Measurements from ENCODE around the gene USH2A.

USH2A gene, protein sequence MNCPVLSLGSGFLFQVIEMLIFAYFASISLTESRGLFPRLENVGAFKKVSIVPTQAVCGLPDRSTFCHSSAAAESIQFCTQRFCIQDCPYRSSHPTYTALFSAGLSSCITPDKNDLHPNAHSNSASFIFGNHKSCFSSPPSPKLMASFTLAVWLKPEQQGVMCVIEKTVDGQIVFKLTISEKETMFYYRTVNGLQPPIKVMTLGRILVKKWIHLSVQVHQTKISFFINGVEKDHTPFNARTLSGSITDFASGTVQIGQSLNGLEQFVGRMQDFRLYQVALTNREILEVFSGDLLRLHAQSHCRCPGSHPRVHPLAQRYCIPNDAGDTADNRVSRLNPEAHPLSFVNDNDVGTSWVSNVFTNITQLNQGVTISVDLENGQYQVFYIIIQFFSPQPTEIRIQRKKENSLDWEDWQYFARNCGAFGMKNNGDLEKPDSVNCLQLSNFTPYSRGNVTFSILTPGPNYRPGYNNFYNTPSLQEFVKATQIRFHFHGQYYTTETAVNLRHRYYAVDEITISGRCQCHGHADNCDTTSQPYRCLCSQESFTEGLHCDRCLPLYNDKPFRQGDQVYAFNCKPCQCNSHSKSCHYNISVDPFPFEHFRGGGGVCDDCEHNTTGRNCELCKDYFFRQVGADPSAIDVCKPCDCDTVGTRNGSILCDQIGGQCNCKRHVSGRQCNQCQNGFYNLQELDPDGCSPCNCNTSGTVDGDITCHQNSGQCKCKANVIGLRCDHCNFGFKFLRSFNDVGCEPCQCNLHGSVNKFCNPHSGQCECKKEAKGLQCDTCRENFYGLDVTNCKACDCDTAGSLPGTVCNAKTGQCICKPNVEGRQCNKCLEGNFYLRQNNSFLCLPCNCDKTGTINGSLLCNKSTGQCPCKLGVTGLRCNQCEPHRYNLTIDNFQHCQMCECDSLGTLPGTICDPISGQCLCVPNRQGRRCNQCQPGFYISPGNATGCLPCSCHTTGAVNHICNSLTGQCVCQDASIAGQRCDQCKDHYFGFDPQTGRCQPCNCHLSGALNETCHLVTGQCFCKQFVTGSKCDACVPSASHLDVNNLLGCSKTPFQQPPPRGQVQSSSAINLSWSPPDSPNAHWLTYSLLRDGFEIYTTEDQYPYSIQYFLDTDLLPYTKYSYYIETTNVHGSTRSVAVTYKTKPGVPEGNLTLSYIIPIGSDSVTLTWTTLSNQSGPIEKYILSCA (N-terminal part only)

DNA sequence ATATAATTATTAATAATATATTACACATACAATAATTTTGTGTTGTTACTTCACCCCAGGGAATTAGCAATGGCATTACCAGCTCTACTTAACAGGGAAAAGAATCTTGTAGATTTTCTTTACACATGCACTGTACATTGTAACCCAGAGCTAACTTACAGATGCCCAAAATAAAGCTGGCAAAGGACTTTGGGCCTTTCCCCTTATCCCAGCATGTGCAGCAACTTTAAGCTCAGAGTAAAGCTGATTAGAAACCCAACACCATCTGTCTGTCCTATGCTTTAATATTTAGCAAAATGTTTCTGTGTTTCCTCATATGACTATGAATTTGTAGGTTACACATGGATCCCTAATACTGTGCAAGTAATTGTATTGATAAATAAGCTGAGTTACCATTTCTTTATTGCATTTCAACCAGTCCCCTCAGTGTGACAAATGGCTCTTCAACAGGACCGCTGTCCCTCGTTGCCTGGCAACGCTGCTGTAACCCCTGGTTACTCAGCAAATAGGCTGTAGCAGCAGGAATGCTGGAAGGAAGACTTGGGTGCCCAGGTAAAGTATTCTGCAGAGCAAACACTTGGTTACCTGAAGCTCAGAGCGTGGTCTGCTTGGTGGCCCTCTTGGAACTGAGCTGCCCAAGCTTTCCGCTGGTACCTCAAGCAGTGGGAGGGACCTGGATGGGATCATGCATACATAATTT lies at the start of gene USH2A:
USH2A (minus strand) TSS at position 628 of the 700 bp plus-strand sequence. CDS start 1,112 bp downstream, outside the sequence.
- H3K27me3 ChIP-seq (ENCODE audit: low read depth), result no peaks in the 10 kb centered on the region
- H3K36me3 ChIP-seq (replicated peaks), result no peaks in the 10 kb centered on the region
- H3K4me3 ChIP-seq, result no peak within 1 kb of the TSS
- H3K4me1 ChIP-seq, result no peaks in the 10 kb centered on the region
- no peak for DNase-seq (ENCODE audit: low spot score in 2 of 2)
- in situ Hi-C loops (cut with MboI; ENCODE audit: low sequenced_read_pairs), result no loop called here
- H3K9me3 ChIP-seq, result no peaks in the 10 kb centered on the region

- in situ Hi-C loops (cut with MboI; ENCODE audit: low sequenced_read_pairs), result no loop called here
- no peaks in the 10 kb centered on the region for H3K4me1 ChIP-seq
These were observed 43.0 kb upstream of the USH2A start for GRCh38 chr1:216466162-216466801.

DNA sequence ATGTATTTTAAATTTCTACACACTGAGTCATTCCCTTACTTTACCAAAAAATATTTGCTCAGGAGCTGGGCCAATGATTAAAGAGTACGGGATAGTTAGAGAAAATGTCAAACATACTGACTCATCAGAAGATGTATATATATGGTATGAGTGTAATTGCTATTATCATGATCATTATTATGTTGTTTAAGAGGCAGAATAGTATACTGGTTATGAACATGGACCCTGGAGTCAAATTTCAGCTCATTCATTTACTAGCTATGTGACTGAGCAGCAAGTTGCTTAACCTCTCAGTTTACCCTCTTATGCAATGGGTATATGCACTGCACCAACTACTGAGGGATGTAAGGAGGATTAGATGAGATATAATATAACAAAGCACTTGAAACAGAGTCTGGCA lies 41.2 kb upstream of the USH2A start:
- no peaks in the 10 kb centered on the region for H3K27me3 ChIP-seq (ENCODE audit: low read depth)
- in situ Hi-C loops (cut with MboI; ENCODE audit: low sequenced_read_pairs), result no loop called here
- no peaks in the 10 kb centered on the region for H3K4me1 ChIP-seq
- DNase-seq (ENCODE audit: low spot score in 2 of 2), result no peak
- H3K36me3 ChIP-seq (replicated peaks), result no peaks in the 10 kb centered on the region
- no peaks in the 10 kb centered on the region for H3K9me3 ChIP-seq
- H3K4me3 ChIP-seq, result no peak overlapping the region

More at GRCh38 chr1:216466162-216466801, 43.0 kb upstream of the USH2A start:
- no peaks in the 10 kb centered on the region for H3K36me3 ChIP-seq (replicated peaks)
- H3K4me3 ChIP-seq, result no peak overlapping the region
- DNase-seq (ENCODE audit: low spot score in 2 of 2), result no peak
- H3K27me3 ChIP-seq (ENCODE audit: low read depth), result no peaks in the 10 kb centered on the region
- no peaks in the 10 kb centered on the region for H3K9me3 ChIP-seq

DNA sequence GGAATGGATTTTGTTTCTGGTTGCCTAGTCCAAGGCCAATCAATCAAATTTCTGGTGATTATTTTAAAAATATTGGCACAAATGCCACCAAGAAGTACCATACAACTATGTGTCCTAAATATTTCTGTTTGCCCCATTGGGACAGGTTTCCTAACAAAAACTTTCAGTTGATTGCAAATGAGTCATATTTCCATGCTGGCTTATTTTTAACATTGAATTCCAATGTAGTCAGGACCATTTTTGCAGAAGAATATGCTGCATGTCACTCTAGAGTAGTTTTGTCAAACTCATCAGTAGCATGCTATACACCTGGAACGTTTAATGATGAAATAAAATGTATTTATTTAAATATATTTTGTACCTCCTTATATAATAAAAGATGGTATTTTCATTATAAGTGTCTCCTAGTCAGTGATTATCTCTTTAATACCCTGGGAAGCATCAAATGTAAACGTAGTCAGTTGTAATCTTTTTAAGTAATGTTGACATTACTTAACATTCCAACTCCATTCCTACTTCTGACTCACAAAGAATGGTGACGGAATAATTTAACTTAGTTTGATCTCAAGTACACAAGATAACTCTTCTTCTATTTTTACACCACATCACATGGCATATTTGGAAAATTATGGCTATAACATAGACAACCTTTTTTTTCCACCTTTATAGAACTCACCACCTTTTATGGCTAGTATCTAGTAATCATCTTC lies 39.0 kb upstream of the USH2A start:
- no peak for DNase-seq (ENCODE audit: low spot score in 2 of 2)
- Histone ChIP-seq H3K4me3 (no peak overlapping the region), H3K4me1 (no peaks in the 10 kb centered on the region), H3K9me3 (no peaks in the 10 kb centered on the region), H3K36me3 (replicated peaks) (no peaks in the 10 kb centered on the region), H3K27me3 (ENCODE audit: low read depth) (no peaks in the 10 kb centered on the region)
- in situ Hi-C loops (cut with MboI; ENCODE audit: low sequenced_read_pairs), result no loop called here

- no peaks in the 10 kb centered on the region for H3K27me3 ChIP-seq (ENCODE audit: low read depth)
- H3K4me1 ChIP-seq, result no peaks in the 10 kb centered on the region
- H3K9me3 ChIP-seq, result no peaks in the 10 kb centered on the region
- DNase-seq (ENCODE audit: low spot score in 2 of 2), result no peak
- in situ Hi-C loops (cut with MboI; ENCODE audit: low sequenced_read_pairs), result no loop called here
- H3K36me3 ChIP-seq (replicated peaks), result no peaks in the 10 kb centered on the region
- H3K4me3 ChIP-seq, result no peak overlapping the region
These were observed 38.2 kb upstream of the USH2A start for GRCh38 chr1:216461466-216461865.

GRCh38 chr1:216459651-216460207 lies 36.5 kb upstream of the USH2A start:
- H3K36me3 ChIP-seq (replicated peaks), result no peaks in the 10 kb centered on the region

DNA sequence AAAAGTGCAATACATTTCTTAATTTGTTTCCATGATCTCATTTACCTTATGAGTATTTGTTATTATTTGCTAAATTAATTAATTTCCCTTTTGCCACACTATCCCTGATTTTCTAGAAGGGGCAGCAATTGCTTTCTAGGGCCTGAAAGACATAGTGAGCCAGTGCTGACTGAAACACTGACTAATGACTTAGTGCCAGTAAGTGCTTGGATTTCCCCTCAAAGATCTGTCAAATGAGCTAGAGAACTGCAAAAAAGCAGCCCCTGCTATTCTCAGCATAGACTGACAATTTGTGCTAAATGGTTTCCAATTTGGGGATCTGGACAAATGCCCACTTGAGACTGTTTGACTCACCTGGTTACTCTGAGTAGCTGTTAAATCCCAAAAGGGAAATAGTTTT lies 35.6 kb upstream of the USH2A start:
- Histone ChIP-seq H3K36me3 (replicated peaks) (no peaks in the 10 kb centered on the region), H3K9me3 (no peaks in the 10 kb centered on the region), H3K27me3 (ENCODE audit: low read depth) (no peaks in the 10 kb centered on the region), H3K4me1 (no peaks in the 10 kb centered on the region), H3K4me3 (no peak overlapping the region)
- in situ Hi-C loops (cut with MboI; ENCODE audit: low sequenced_read_pairs), result no loop called here
- no peak for DNase-seq (ENCODE audit: low spot score in 2 of 2)

More at GRCh38 chr1:216459651-216460207, 36.5 kb upstream of the USH2A start:
- in situ Hi-C loops (cut with MboI; ENCODE audit: low sequenced_read_pairs), result no loop called here
- H3K4me1 ChIP-seq, result no peaks in the 10 kb centered on the region
- no peaks in the 10 kb centered on the region for H3K27me3 ChIP-seq (ENCODE audit: low read depth)
- DNase-seq (ENCODE audit: low spot score in 2 of 2), result no peak
- H3K4me3 ChIP-seq, result no peak overlapping the region
- H3K9me3 ChIP-seq, result no peaks in the 10 kb centered on the region

GRCh38 chr1:216457356-216457755 lies 34.1 kb upstream of the USH2A start:
- no peaks in the 10 kb centered on the region for H3K36me3 ChIP-seq (replicated peaks)
- DNase-seq (ENCODE audit: low spot score in 2 of 2), result no peak
- no peaks in the 10 kb centered on the region for H3K9me3 ChIP-seq
- in situ Hi-C loops (cut with MboI; ENCODE audit: low sequenced_read_pairs), result no loop called here
- H3K4me3 ChIP-seq, result no peak overlapping the region
- H3K4me1 ChIP-seq, result no peaks in the 10 kb centered on the region
- H3K27me3 ChIP-seq (ENCODE audit: low read depth), result no peaks in the 10 kb centered on the region

DNA sequence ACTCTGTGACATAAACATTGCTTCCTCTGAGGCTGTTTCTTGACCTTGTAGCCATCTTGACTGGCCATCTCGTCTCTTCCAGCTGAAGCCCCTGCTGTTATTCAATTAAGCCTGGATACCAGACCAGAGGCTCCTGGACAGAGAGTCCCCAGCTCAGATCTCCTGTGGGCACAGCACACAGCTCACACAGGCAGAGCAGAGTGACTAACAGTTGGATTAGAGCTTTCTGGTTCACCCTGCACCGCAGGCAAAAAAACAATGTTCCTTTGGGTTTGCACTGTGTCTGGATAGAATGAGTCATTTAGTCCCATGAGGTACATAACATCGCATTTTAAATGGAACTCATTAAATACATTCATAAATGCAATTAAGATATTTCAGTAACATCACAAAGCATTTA lies 33.4 kb upstream of the USH2A start:
- Histone ChIP-seq H3K27me3 (ENCODE audit: low read depth) (no peaks in the 10 kb centered on the region), H3K4me3 (no peak overlapping the region), H3K36me3 (replicated peaks) (no peaks in the 10 kb centered on the region), H3K4me1 (no peaks in the 10 kb centered on the region), H3K9me3 (no peaks in the 10 kb centered on the region)
- no peak for DNase-seq (ENCODE audit: low spot score in 2 of 2)
- in situ Hi-C loops (cut with MboI; ENCODE audit: low sequenced_read_pairs), result no loop called here

DNA sequence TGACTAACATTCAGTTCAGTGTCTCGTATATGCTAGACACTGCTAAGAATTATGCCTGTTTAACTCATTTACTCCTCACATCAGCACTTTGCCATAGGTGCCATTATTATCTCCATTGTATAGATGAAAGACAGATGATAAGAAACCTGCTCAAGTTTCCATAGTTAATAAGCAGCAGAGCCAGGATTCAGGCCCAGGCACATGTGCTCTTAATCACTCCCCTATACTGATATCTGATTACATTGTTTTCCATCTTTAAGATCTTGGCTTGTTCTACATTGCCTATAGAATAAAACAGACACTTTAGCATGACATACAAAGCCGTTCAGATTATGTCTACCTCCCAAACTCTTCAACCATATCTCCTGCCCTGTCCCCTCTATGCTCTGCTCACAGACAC lies 30.5 kb upstream of the USH2A start:
- H3K9me3 ChIP-seq, result no peaks in the 10 kb centered on the region
- no peaks in the 10 kb centered on the region for H3K27me3 ChIP-seq (ENCODE audit: low read depth)
- H3K4me1 ChIP-seq, result no peaks in the 10 kb centered on the region
- H3K36me3 ChIP-seq (replicated peaks), result no peaks in the 10 kb centered on the region
- DNase-seq (ENCODE audit: low spot score in 2 of 2), result no peak
- in situ Hi-C loops (cut with MboI; ENCODE audit: low sequenced_read_pairs), result no loop called here
- no peak overlapping the region for H3K4me3 ChIP-seq

DNA sequence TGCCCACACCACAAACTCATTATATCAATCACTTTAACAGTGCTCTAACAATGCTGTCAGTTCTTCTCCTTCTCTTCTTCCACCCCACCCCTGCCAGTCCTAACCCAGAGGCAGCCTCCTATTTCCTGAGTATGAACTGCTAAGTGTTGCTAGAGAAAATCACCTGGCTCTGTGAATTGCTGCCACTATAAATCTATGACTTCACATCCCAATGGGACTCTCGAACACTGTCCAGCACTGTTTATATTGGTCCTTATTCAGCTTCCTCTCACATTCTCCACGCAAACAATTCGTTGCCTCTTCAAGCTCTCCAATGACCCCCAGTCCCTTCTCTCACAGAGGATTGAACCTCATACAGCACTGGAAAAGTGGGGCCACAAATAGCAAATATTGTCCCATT lies 27.0 kb upstream of the USH2A start:
- in situ Hi-C loops (cut with MboI; ENCODE audit: low sequenced_read_pairs), result no loop called here
- Histone ChIP-seq H3K4me1 (no peaks in the 10 kb centered on the region), H3K36me3 (replicated peaks) (no peaks in the 10 kb centered on the region), H3K9me3 (no peaks in the 10 kb centered on the region), H3K27me3 (ENCODE audit: low read depth) (no peaks in the 10 kb centered on the region), H3K4me3 (no peak overlapping the region)
- DNase-seq (ENCODE audit: low spot score in 2 of 2), result no peak

DNA sequence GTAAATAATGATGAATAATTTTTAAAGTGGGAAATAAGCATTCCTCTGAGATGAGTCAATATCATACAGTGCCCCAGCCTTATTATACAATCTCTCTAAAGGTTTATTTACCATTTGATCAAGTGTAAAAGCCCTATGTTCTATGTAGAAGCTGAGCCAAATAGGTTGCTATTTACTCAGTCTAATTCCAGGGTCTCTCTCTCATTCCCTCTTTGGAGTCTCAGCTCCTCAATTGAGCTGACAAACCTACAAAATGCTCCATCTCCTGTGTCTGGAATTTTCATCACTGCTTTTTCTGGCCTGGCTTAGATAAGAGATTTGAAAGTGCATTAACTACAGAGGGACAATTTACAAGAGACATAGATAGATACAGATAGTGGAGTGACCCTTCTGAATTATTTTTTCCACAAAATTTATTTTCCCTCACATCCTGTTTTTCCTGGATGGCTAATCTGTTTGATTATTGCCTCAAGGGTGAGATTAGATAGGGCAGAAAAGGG lies 24.8 kb upstream of the USH2A start:
- no peaks in the 10 kb centered on the region for H3K4me1 ChIP-seq
- no peaks in the 10 kb centered on the region for H3K9me3 ChIP-seq
- DNase-seq (ENCODE audit: low spot score in 2 of 2), result no peak
- no peaks in the 10 kb centered on the region for H3K36me3 ChIP-seq (replicated peaks)
- no peaks in the 10 kb centered on the region for H3K27me3 ChIP-seq (ENCODE audit: low read depth)
- H3K4me3 ChIP-seq, result no peak overlapping the region
- in situ Hi-C loops (cut with MboI; ENCODE audit: low sequenced_read_pairs), result no loop called here

Data from HAP-1 (cell line).